Effector memory CD4-positive, alpha-beta T cell (primary cell): ENCODE measurements around the gene POU5F1.

Experiments used
- DNase-seq, 3 donors: peaks; one replicate each; pipeline ENCODE4 v3.0.0-alpha.2; 2020
- H3K27ac ChIP-seq: 2 replicates; pipeline ENCODE4 v1.7.0; 2013; ENCODE audit warnings: mild to moderate bottlenecking, low read length, moderate library complexity; ENCODE audit not compliant: insufficient read depth, poor library complexity, severe bottlenecking
- H3K27me3 ChIP-seq: replicated peaks from 2 replicates; pipeline ENCODE4 v1.7.0; 2013; ENCODE audit warnings: mild to moderate bottlenecking, low read length; ENCODE audit not compliant: insufficient read depth, control insufficient read depth, poor library complexity, severe bottlenecking
- H3K36me3 ChIP-seq: 2 replicates; pipeline ENCODE4 v1.7.0; 2013; ENCODE audit warnings: mild to moderate bottlenecking, low read length, moderate library complexity; ENCODE audit not compliant: control insufficient read depth, insufficient read depth
- H3K4me1 ChIP-seq: 2 replicates; pipeline ENCODE4 v1.7.0; 2013; ENCODE audit warnings: low read length, mild to moderate bottlenecking; ENCODE audit not compliant: control insufficient read depth, insufficient read depth, poor library complexity, severe bottlenecking
- H3K4me3 ChIP-seq: 2 replicates; pipeline ENCODE4 v1.7.0; 2013; ENCODE audit warnings: low read length, low read depth, mild to moderate bottlenecking; ENCODE audit not compliant: insufficient read depth, poor library complexity, severe bottlenecking
- H3K9me3 ChIP-seq: 2 replicates; pipeline ENCODE4 v1.7.0; 2013; ENCODE audit warnings: mild to moderate bottlenecking, low read length, moderate library complexity; ENCODE audit not compliant: control insufficient read depth

The POU5F1 gene

GRCh38 chr6:31158863-31159855, 11.3 kb downstream of the POU5F1 start:
- H3K4me1 ChIP-seq, result peaks cover 11% of the 10 kb centered on the region
- peak overlapping the region; percentile 58 for H3K27ac ChIP-seq
- H3K9me3 ChIP-seq, result no peaks in the 10 kb centered on the region
- H3K4me3 ChIP-seq, result peak overlapping the region; percentile 70
- peak in 1 of 3 donors; percentile 6 for DNase-seq
- no peaks in the 10 kb centered on the region for H3K36me3 ChIP-seq
- no peaks in the 10 kb centered on the region for H3K27me3 ChIP-seq

GRCh38 chr6:31158140-31158862, 12.2 kb downstream of the POU5F1 start, which contains the start of gene TCF19:
Gene TCF19, plus strand, starts transcription at chr6:31158589. Its CDS starts 881 bp downstream, at chr6:31159470.
- H3K36me3 ChIP-seq, result no peaks in the 10 kb centered on the region
- peaks cover 11% of the 10 kb centered on the region for H3K4me1 ChIP-seq
- no peaks in the 10 kb centered on the region for H3K27me3 ChIP-seq
- peak within 1 kb of the TSS; percentile 62 for H3K27ac ChIP-seq
- peak within 1 kb of the TSS; percentile 70 for H3K4me3 ChIP-seq
- peak; percentile 99 for DNase-seq
- no peaks in the 10 kb centered on the region for H3K9me3 ChIP-seq

GRCh38 chr6:31157513-31158139, 12.9 kb downstream of the POU5F1 start, which contains the start of gene CCHCR1:
Gene CCHCR1, minus strand, starts transcription at chr6:31157802. Its CDS starts 202 bp downstream, at chr6:31157600.
- Histone ChIP-seq H3K27me3 (no peaks in the 10 kb centered on the region), H3K4me3 (peak within 1 kb of the TSS; percentile 70), H3K4me1 (peaks cover 11% of the 10 kb centered on the region), H3K36me3 (no peaks in the 10 kb centered on the region), H3K9me3 (no peaks in the 10 kb centered on the region), H3K27ac (peak within 1 kb of the TSS; percentile 62)
- DNase-seq, result no peak

- Histone ChIP-seq H3K36me3 (no peaks in the 10 kb centered on the region), H3K4me1 (peaks cover 11% of the 10 kb centered on the region), H3K9me3 (no peaks in the 10 kb centered on the region), H3K27me3 (no peaks in the 10 kb centered on the region), H3K27ac (no peak overlapping the region), H3K4me3 (no peak overlapping the region)
- no peak for DNase-seq
Measured at GRCh38 chr6:31156641-31157040, 13.8 kb downstream of the POU5F1 start.

GRCh38 chr6:31154436-31154835, 16.0 kb downstream of the POU5F1 start:
- no peak for DNase-seq
- Histone ChIP-seq H3K4me1 (peaks cover 6% of the 10 kb centered on the region), H3K4me3 (no peak overlapping the region), H3K27ac (no peak overlapping the region), H3K27me3 (no peaks in the 10 kb centered on the region), H3K9me3 (no peaks in the 10 kb centered on the region), H3K36me3 (no peaks in the 10 kb centered on the region)

- H3K27me3 ChIP-seq, result no peaks in the 10 kb centered on the region
- no peak overlapping the region for H3K27ac ChIP-seq
- no peak overlapping the region for H3K4me3 ChIP-seq
- H3K36me3 ChIP-seq, result no peaks in the 10 kb centered on the region
- H3K4me1 ChIP-seq, result no peaks in the 10 kb centered on the region
- DNase-seq, result no peak
- no peaks in the 10 kb centered on the region for H3K9me3 ChIP-seq
Measured at GRCh38 chr6:31152781-31153180, 17.7 kb downstream of the POU5F1 start.

- no peaks in the 10 kb centered on the region for H3K4me1 ChIP-seq
- H3K27me3 ChIP-seq, result no peaks in the 10 kb centered on the region
- H3K36me3 ChIP-seq, result no peaks in the 10 kb centered on the region
- H3K4me3 ChIP-seq, result no peak overlapping the region
- no peak for DNase-seq
- H3K27ac ChIP-seq, result no peak overlapping the region
- H3K9me3 ChIP-seq, result no peaks in the 10 kb centered on the region
Measured at GRCh38 chr6:31149827-31150447, 20.5 kb downstream of the POU5F1 start.

GRCh38 chr6:31145386-31145785, 25.1 kb downstream of the POU5F1 start:
- Histone ChIP-seq H3K4me1 (no peaks in the 10 kb centered on the region), H3K27ac (no peak overlapping the region), H3K27me3 (no peaks in the 10 kb centered on the region), H3K36me3 (peaks cover 5% of the 10 kb centered on the region), H3K4me3 (no peak overlapping the region), H3K9me3 (no peaks in the 10 kb centered on the region)
- DNase-seq, result no peak

- Histone ChIP-seq H3K9me3 (no peaks in the 10 kb centered on the region), H3K27me3 (no peaks in the 10 kb centered on the region), H3K4me1 (no peaks in the 10 kb centered on the region), H3K27ac (no peak overlapping the region), H3K36me3 (peaks cover 5% of the 10 kb centered on the region), H3K4me3 (no peak overlapping the region)
- DNase-seq, result no peak
Measured at GRCh38 chr6:31144970-31145340, 25.5 kb downstream of the POU5F1 start.
